Activated T-helper 2 cell treated with anti-CD3 and anti-CD28 coated beads, Interferon-gamma antibody, Interleukin-2, Interleukin-4, amounts not matched to agents 10 μg/mL and 5 μg/mL and 100 μg/mL, durations not matched to agents 14 hours and 24 hours and 36 hours (primary cell): ENCODE measurements around the gene MYL9. TPM values are rescaled to one million over a fixed set of nuclear protein-coding genes. Genes with fewer than 3 reads are reported as not detected.
"Not testable (repeated sequence)": the region's sequence is repeated elsewhere in the genome, so short reads cannot be mapped to it uniquely, and the experiment has no call there.

Experiments used
- DNase-seq: peaks from one replicate; pipeline ENCODE4 v3.0.0; 2021; ENCODE audit warnings: low spot score
- H3K27ac Mint-ChIP-seq: one replicate; pipeline ENCODE4 v1.8.0; 2021; ENCODE audit warnings: mixed read lengths
- H3K27me3 Mint-ChIP-seq: one replicate; pipeline ENCODE4 v1.8.0; 2021; ENCODE audit warnings: low read depth, mixed read lengths
- H3K36me3 Mint-ChIP-seq: one replicate; pipeline ENCODE4 v1.8.0; 2021; ENCODE audit warnings: low read depth, mixed read lengths
- H3K4me1 Mint-ChIP-seq: one replicate; pipeline ENCODE4 v1.8.0; 2021; ENCODE audit warnings: low read depth, mixed read lengths
- H3K4me3 Mint-ChIP-seq: one replicate; pipeline ENCODE4 v1.8.0; 2021; ENCODE audit warnings: low read depth, mild to moderate bottlenecking, moderate library complexity, mixed read lengths
- H3K9me3 Mint-ChIP-seq: one replicate; pipeline ENCODE4 v1.8.0; 2021; ENCODE audit warnings: mixed read lengths
- intact Hi-C: fragments of 100-400 bp; cut with micrococcal nuclease; formaldehyde crosslinking; loops from one replicate; pipeline ENCODE4 v1.15.1; 2023
- total RNA-seq: library from RNA; stranded (reverse); gene quantifications from 2 replicates; pipeline ENCODE4 v1.2.3, GENCODE V29; 2022

MYL9 gene
- total RNA-seq, 1 donor from 2014 or later, result 4.0 TPM

GRCh38 chr20:36506253-36506652 lies 35.1 kb upstream of the MYL9 start:
- Mint-ChIP-seq H3K9me3 (no peaks in the 10 kb centered on the region), H3K4me1 (peaks cover 8% of the 10 kb centered on the region), H3K27ac (no peak overlapping the region), H3K36me3 (peaks cover 5% of the 10 kb centered on the region), H3K27me3 (no peaks in the 10 kb centered on the region), H3K4me3 (no peak overlapping the region)
- intact Hi-C loops, result no loop called here
- DNase-seq, result no peak

GRCh38 chr20:36507746-36508145 lies 33.6 kb upstream of the MYL9 start:
- DNase-seq, result no peak
- Mint-ChIP-seq H3K27ac (no peak overlapping the region), H3K4me3 (no peak overlapping the region), H3K4me1 (peaks cover 6% of the 10 kb centered on the region), H3K36me3 (peaks cover 10% of the 10 kb centered on the region), H3K27me3 (no peaks in the 10 kb centered on the region), H3K9me3 (no peaks in the 10 kb centered on the region)
- intact Hi-C loops, result no loop called here

- peaks cover 20% of the 10 kb centered on the region for H3K4me1 Mint-ChIP-seq
- no peak overlapping the region for H3K4me3 Mint-ChIP-seq
- peaks cover 31% of the 10 kb centered on the region for H3K36me3 Mint-ChIP-seq
- no peak for DNase-seq
- intact Hi-C loops, result loop anchor here (2.0 kb wide), 3 partner anchors 26 to 54 kb away; partner anchors contain the start of gene TGIF2
- H3K27me3 Mint-ChIP-seq, result no peaks in the 10 kb centered on the region
- peak overlapping the region; percentile 87 for H3K27ac Mint-ChIP-seq
- no peaks in the 10 kb centered on the region for H3K9me3 Mint-ChIP-seq
Observed at GRCh38 chr20:36519012-36519719, 22.2 kb upstream of the MYL9 start.

- intact Hi-C loops, result loop anchor here (2.0 kb wide), 3 partner anchors 27 to 55 kb away; partner anchors contain the start of gene TGIF2
- Mint-ChIP-seq H3K27me3 (no peaks in the 10 kb centered on the region), H3K4me3 (no peak overlapping the region), H3K9me3 (no peaks in the 10 kb centered on the region), H3K36me3 (peaks cover 33% of the 10 kb centered on the region), H3K4me1 (peaks cover 20% of the 10 kb centered on the region), H3K27ac (peak overlapping the region; percentile 87)
- no peak for DNase-seq
Observed at GRCh38 chr20:36519944-36520343, 21.4 kb upstream of the MYL9 start.

- Mint-ChIP-seq H3K36me3 (peaks cover 30% of the 10 kb centered on the region), H3K9me3 (no peaks in the 10 kb centered on the region), H3K4me1 (peaks cover 18% of the 10 kb centered on the region), H3K4me3 (no peak overlapping the region), H3K27me3 (no peaks in the 10 kb centered on the region), H3K27ac (peak overlapping the region; percentile 34)
- intact Hi-C loops, result no loop called here
- no peak for DNase-seq
Observed at GRCh38 chr20:36521526-36521925, 19.8 kb upstream of the MYL9 start.

- Mint-ChIP-seq H3K4me1 (peaks cover 18% of the 10 kb centered on the region), H3K27ac (peak overlapping the region; percentile 11), H3K36me3 (peaks cover 30% of the 10 kb centered on the region)
- H3K9me3 Mint-ChIP-seq, DNase-seq, H3K4me3 Mint-ChIP-seq, intact Hi-C loops, H3K27me3 Mint-ChIP-seq: not testable (repeated sequence)
Observed at GRCh38 chr20:36522412-36522811, 18.9 kb upstream of the MYL9 start.

- intact Hi-C loops, result no loop called here
- H3K9me3 Mint-ChIP-seq, result no peaks in the 10 kb centered on the region
- no peaks in the 10 kb centered on the region for H3K27me3 Mint-ChIP-seq
- H3K4me3 Mint-ChIP-seq, result no peak overlapping the region
- DNase-seq, result no peak
- peaks cover 25% of the 10 kb centered on the region for H3K36me3 Mint-ChIP-seq
- H3K27ac Mint-ChIP-seq, result no peak overlapping the region
- peaks cover 17% of the 10 kb centered on the region for H3K4me1 Mint-ChIP-seq
Observed at GRCh38 chr20:36523341-36523740, 18.0 kb upstream of the MYL9 start.

- Mint-ChIP-seq H3K27ac (no peak overlapping the region), H3K27me3 (no peaks in the 10 kb centered on the region), H3K4me1 (peaks cover 5% of the 10 kb centered on the region), H3K36me3 (peaks cover 17% of the 10 kb centered on the region), H3K9me3 (no peaks in the 10 kb centered on the region), H3K4me3 (no peak overlapping the region)
- intact Hi-C loops, result no loop called here
- no peak for DNase-seq
Observed at GRCh38 chr20:36525620-36526365, 15.5 kb upstream of the MYL9 start.

- intact Hi-C loops, result no loop called here
- no peaks in the 10 kb centered on the region for H3K9me3 Mint-ChIP-seq
- DNase-seq, result no peak
- no peaks in the 10 kb centered on the region for H3K27me3 Mint-ChIP-seq
- H3K4me1 Mint-ChIP-seq, result peaks cover 3% of the 10 kb centered on the region
- H3K4me3 Mint-ChIP-seq, result no peak overlapping the region
- H3K36me3 Mint-ChIP-seq, result peaks cover 16% of the 10 kb centered on the region
- no peak overlapping the region for H3K27ac Mint-ChIP-seq
Observed at GRCh38 chr20:36526521-36527011, 14.8 kb upstream of the MYL9 start.

- Mint-ChIP-seq H3K4me3 (no peak overlapping the region), H3K36me3 (peaks cover 10% of the 10 kb centered on the region), H3K27me3 (no peaks in the 10 kb centered on the region), H3K27ac (no peak overlapping the region), H3K4me1 (no peaks in the 10 kb centered on the region), H3K9me3 (no peaks in the 10 kb centered on the region)
- intact Hi-C loops, result no loop called here
- DNase-seq, result no peak
Observed at GRCh38 chr20:36527331-36528125, 13.8 kb upstream of the MYL9 start.

- no peak overlapping the region for H3K27ac Mint-ChIP-seq
- H3K36me3 Mint-ChIP-seq, result peaks cover 10% of the 10 kb centered on the region
- no peaks in the 10 kb centered on the region for H3K4me1 Mint-ChIP-seq
- H3K27me3 Mint-ChIP-seq, result no peaks in the 10 kb centered on the region
- H3K4me3 Mint-ChIP-seq, result no peak overlapping the region
- H3K9me3 Mint-ChIP-seq, result no peaks in the 10 kb centered on the region
- intact Hi-C loops, result no loop called here
- no peak for DNase-seq
Observed at GRCh38 chr20:36528176-36528874, 13.0 kb upstream of the MYL9 start.

- intact Hi-C loops, result no loop called here
Observed at GRCh38 chr20:36528875-36529417, 12.4 kb upstream of the MYL9 start.

More at GRCh38 chr20:36528875-36529417, 12.4 kb upstream of the MYL9 start:
- no peak overlapping the region for H3K4me3 Mint-ChIP-seq
- H3K9me3 Mint-ChIP-seq, result no peaks in the 10 kb centered on the region
- H3K27ac Mint-ChIP-seq, result no peak overlapping the region
- DNase-seq, result no peak
- no peaks in the 10 kb centered on the region for H3K27me3 Mint-ChIP-seq
- H3K4me1 Mint-ChIP-seq, result no peaks in the 10 kb centered on the region
- H3K36me3 Mint-ChIP-seq, result peaks cover 9% of the 10 kb centered on the region
